ENCODE results near the gene PANK4.

PANK4 gene

DNA sequence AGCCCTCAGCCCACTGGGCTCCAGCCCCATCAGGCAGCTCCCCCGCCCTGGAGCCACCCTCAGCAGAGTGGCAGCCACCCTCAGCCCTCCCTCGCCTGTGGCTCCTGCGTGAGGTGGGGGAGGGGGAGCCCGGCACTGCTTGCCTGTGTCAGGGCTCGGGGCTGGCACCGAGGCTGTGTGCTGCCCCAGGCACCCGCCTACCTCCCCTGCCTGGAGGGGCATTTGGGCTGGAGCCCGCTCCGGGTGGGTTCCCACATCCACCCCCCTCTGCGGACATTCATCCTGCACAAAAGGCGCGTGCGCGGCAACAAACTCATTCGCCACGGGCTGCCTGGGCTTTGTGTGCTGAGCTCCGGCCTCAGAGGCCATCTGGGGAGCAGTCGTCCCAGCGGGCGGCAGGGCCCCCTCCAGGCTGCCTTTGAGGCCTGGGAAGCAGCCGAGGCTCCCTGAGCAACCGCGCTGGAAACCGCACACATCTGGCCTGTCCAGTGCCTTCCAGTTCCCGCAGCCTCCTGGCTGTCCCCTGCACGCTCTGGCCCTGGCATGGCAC, 17.2 kb upstream of the PANK4 start:
- TF ChIP-seq, protein P1, sequence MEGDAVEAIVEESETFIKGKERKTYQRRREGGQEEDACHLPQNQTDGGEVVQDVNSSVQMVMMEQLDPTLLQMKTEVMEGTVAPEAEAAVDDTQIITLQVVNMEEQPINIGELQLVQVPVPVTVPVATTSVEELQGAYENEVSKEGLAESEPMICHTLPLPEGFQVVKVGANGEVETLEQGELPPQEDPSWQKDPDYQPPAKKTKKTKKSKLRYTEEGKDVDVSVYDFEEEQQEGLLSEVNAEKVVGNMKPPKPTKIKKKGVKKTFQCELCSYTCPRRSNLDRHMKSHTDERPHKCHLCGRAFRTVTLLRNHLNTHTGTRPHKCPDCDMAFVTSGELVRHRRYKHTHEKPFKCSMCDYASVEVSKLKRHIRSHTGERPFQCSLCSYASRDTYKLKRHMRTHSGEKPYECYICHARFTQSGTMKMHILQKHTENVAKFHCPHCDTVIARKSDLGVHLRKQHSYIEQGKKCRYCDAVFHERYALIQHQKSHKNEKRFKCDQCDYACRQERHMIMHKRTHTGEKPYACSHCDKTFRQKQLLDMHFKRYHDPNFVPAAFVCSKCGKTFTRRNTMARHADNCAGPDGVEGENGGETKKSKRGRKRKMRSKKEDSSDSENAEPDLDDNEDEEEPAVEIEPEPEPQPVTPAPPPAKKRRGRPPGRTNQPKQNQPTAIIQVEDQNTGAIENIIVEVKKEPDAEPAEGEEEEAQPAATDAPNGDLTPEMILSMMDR (IDR thresholded peaks at IDR 0.05; ENCODE audit: low read depth, low read length) = no peak
- H3K4me3 ChIP-seq (ENCODE audit: low read depth, low read length) = no peak overlapping the region

DNA sequence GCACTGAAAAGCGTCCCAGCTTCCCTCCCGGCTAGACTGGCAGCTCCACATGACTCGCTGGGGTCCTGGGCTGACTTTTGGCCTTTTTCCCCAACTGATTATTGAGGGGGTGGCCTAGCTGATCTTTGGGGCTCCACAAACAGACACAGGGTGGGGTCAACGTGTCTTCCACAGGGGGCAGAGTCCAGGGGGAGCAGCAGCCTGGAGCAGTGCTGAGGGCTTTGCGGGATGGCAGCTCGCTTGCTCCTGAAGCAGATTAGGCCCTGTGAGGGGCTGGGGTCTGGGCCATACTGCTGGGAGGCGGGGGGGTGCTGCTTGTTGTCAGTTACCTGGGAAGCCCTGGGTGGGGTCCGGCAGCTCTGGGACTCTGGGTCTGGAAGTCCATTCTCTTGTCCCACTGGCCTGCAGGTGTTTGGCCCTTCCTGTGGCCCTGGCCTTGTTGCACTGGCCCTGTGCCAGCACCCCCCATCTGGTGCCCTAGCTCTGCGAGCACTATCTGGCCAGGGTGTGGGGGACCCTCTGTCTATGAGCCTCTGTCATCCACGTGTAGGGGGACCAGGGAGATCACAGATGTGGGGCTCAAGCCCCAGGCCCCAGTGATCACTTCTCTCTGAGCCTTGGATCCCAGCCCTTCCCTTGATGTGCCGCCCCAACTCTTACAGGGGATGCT, 16.0 kb upstream of the PANK4 start:
- TF ChIP-seq, protein P1 (IDR thresholded peaks at IDR 0.05; ENCODE audit: low read depth, low read length) = no peak
- no peak overlapping the region for H3K4me3 ChIP-seq (ENCODE audit: low read depth, low read length)

DNA sequence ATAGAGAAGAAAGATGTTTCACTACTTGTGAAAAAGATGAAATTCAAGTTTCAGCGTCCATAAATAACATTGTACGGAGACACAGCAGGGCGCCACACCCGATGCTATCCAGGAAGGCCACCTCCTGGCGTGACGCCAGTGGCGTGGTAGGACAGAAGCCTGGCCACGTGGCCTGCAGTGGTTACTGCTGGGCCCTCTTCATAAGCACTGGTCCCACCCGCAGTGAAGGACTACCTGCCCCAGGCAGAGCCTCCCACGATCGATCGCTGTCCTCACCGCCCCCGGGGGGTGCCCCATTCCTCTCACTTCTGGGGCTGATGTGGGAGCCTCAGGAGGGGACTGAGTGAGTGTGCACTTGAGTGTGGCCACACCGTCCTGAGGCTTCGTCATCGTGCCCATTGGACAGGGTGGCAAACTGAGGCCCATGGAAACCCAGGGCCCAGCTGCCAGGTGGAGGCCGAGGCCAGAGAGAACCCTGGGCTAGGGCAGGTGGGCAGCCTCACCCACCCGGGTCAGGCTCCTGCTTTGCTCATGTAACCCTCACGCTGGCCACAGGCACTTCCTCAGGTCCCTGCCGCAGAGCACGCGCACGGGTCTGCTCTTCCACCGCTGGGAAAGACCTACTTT, 15.3 kb upstream of the PANK4 start:
- TF ChIP-seq, protein P1 (IDR thresholded peaks at IDR 0.05; ENCODE audit: low read depth, low read length) = no peak
- no peak overlapping the region for H3K4me3 ChIP-seq (ENCODE audit: low read depth, low read length)

DNA sequence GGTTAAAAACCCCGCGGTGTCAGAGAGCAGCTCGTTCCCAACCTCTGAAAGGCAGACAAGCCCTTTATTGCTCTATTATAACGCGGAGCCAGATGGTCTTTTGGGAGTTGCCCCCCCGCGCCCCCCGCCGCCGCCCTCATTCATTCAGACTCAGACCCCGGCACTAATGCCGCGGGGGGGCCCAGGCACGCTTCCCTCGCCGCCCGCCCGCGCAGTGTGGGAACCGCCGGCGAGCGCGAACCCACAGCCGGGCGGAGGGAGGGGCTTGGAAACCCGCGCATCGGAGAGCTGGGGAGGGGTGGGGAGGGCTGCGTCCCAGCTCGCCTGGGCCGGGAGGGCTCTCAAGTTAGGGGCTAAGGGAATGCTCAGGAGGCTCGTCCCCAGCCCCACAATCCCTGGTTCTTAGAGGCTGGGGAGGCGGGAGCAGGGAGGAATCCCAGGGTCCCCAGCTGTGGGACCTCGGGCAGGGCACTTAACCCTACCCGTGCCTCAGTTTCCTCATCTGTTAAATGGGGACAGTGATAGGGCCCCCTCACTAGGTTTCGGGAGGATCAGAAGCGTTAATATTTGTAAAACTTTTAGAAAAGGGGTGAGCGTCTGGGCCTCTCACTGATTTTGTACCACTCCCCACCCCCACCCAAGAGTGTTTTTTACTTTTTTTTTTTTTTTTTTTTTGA, 14.6 kb upstream of the PANK4 start:
- no peak overlapping the region for H3K4me3 ChIP-seq (ENCODE audit: low read depth, low read length)
- TF ChIP-seq, protein P1 (IDR thresholded peaks at IDR 0.05; ENCODE audit: low read depth, low read length) = no peak

DNA sequence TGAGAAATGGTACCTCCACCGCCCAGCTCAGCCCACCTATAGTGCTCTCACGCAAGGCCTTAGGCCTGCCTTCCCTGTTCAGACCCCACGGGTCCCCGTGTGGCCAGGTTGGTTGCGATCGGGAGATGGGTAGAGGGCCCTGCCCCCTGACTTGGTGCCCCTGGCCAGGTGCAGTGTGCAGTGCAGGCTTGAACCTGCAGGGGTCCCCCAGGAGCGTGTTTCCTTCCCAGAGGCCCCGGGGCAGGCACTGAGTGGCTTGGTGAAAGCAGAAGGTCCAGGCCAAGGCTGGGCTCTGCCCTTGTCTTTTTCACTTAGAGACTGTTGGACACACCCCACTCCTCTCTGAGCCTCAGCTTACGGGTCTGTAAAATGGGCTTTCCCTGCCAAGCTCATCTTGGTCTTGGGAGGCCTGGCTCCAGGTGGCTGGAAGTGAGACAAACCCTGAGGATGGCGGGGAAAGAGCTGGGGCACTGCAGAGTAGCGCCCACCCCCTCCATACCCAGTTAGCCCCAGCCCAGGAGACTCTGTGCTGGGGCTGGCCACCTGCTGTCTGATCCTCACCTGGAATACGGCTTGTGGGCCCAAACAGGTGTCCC, 13.0 kb upstream of the PANK4 start:
- TF ChIP-seq, protein P1 (IDR thresholded peaks at IDR 0.05; ENCODE audit: low read depth, low read length) = peak; percentile 20; the same call in 1 of the 2 replicates
- H3K4me3 ChIP-seq (ENCODE audit: low read depth, low read length) = no peak overlapping the region

DNA sequence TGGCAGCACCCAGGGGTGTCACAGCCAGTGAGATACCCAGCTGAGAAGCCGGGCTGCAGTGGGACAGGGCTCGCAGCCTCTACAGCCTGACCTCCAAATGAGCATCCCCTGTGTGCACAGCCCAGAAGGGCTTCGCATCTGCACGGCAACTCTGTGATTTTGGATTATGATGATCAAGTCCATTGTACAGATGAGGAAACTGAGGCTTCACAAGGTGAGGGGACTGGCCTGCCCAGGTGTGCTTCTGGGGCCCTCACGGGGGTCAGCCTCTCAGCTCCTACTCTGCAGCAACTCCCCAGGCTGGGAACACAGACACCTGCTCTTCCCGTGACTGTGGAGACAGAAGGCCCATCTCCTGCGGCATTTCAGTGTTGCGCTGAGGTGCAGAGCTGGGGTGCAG, 12.5 kb upstream of the PANK4 start:
- no peak overlapping the region for H3K4me3 ChIP-seq (ENCODE audit: low read depth, low read length)
- TF ChIP-seq, protein P1 (IDR thresholded peaks at IDR 0.05; ENCODE audit: low read depth, low read length) = no peak

Data from WI38 (cell line).